A549 (cell line): ENCODE results near the gene SF3B5.

ENCODE experiments used
- CBX2 ChIP-seq: fragments of 200-600 bp; sonication (generic); IDR thresholded peaks from 2 replicates; pipeline ENCODE4 v1.6.1; 2016; ENCODE audit warnings: low read depth, mild to moderate bottlenecking, borderline replicate concordance
- TF ChIP-seq, protein P1 (sequence below): fragments of >200 bp; sonication (Bioruptor Twin); formaldehyde crosslinking; IDR thresholded peaks from 3 replicates; pipeline ENCODE4 v1.5.1; 2016

DNA sequence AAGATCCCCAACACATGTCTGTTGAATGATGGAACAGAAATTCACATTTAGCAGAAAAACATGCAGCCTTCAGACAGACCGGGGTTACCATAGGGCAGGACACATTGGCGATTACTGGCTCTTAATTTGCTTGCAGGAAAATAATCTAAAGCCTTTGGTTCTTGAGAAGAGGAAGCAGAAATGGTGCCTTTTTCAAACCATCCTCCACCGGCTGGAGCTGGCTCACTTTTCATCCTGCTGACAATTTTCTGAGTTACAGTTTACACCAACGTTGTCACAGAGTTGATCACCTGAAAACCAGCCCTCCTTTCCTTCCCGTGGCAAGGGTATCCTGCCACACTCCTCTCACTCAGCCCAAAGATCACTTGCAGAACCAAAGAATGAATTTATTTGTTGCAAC lies 32.6 kb downstream of the SF3B5 start:
- TF ChIP-seq, protein P1, sequence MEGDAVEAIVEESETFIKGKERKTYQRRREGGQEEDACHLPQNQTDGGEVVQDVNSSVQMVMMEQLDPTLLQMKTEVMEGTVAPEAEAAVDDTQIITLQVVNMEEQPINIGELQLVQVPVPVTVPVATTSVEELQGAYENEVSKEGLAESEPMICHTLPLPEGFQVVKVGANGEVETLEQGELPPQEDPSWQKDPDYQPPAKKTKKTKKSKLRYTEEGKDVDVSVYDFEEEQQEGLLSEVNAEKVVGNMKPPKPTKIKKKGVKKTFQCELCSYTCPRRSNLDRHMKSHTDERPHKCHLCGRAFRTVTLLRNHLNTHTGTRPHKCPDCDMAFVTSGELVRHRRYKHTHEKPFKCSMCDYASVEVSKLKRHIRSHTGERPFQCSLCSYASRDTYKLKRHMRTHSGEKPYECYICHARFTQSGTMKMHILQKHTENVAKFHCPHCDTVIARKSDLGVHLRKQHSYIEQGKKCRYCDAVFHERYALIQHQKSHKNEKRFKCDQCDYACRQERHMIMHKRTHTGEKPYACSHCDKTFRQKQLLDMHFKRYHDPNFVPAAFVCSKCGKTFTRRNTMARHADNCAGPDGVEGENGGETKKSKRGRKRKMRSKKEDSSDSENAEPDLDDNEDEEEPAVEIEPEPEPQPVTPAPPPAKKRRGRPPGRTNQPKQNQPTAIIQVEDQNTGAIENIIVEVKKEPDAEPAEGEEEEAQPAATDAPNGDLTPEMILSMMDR: no peak
- no peak for TF ChIP-seq CBX2
